HEK293T (cell line): ENCODE measurements around the gene ATG16L1.

ENCODE experiments used
- CTCF ChIA-PET: fragments of 350-600 bp; formaldehyde crosslinking; extraction: SDS; loops from one replicate; lab custom pipeline; 2021; ENCODE audit warnings: antibody characterized with exemption, inconsistent platforms; lab: Yijun Ruan, JAX
- POLR2A ChIA-PET: fragments of 350-600 bp; formaldehyde crosslinking; extraction: SDS; loops from one replicate; lab custom pipeline; 2020; ENCODE audit warnings: antibody characterized with exemption, inconsistent platforms; lab: Yijun Ruan, JAX
- DNase-seq: peaks from one replicate; pipeline ENCODE4 v3.0.0; 2012; ENCODE audit warnings: mixed read lengths; ENCODE audit errors: extremely low spot score
- ARNT ChIP-seq: fragments of 450-650 bp; IDR thresholded peaks from 2 replicates; pipeline ENCODE4 v1.6.1; 2017; ENCODE audit warnings: mild to moderate bottlenecking
- BHLHE40 ChIP-seq: fragments of 450-650 bp; IDR thresholded peaks from 2 replicates; pipeline ENCODE4 v1.6.1; 2016; ENCODE audit warnings: mild to moderate bottlenecking, moderate library complexity, borderline replicate concordance
- CTBP1 ChIP-seq: fragments of 450-650 bp; IDR thresholded peaks from 2 replicates; pipeline ENCODE4 v1.6.1; 2016; ENCODE audit warnings: borderline replicate concordance
- ELF4 ChIP-seq: fragments of 450-650 bp; IDR thresholded peaks from 2 replicates; pipeline ENCODE4 v1.6.1; 2017; ENCODE audit warnings: antibody characterized with exemption
- FOXA1 ChIP-seq: fragments of 450-650 bp; IDR thresholded peaks from 2 replicates; pipeline ENCODE4 v1.6.1; 2016; ENCODE audit warnings: mild to moderate bottlenecking
- FOXK2 ChIP-seq: fragments of 450-650 bp; IDR thresholded peaks from 2 replicates; pipeline ENCODE4 v1.6.1; 2016; ENCODE audit warnings: mild to moderate bottlenecking
- FOXM1 ChIP-seq: fragments of 450-650 bp; IDR thresholded peaks from 2 replicates; pipeline ENCODE4 v1.6.1; 2017; ENCODE audit warnings: mild to moderate bottlenecking, borderline replicate concordance
- HDGF ChIP-seq: fragments of 450-650 bp; IDR thresholded peaks from 2 replicates; pipeline ENCODE4 v1.6.1; 2017; ENCODE audit warnings: antibody characterized with exemption, borderline replicate concordance
- L3MBTL2 ChIP-seq: fragments of 450-650 bp; conservative IDR thresholded peaks from 2 replicates; pipeline ENCODE4 v1.6.1; 2016; ENCODE audit warnings: mild to moderate bottlenecking
- LEF1 ChIP-seq: fragments of 450-650 bp; IDR thresholded peaks from 2 replicates; pipeline ENCODE4 v1.6.1; 2017; ENCODE audit warnings: mild to moderate bottlenecking, borderline replicate concordance
- NFRKB ChIP-seq: fragments of 450-650 bp; IDR thresholded peaks from 2 replicates; pipeline ENCODE4 v1.6.1; 2016; ENCODE audit warnings: mild to moderate bottlenecking, moderate library complexity
- SP1 ChIP-seq: fragments of 450-650 bp; IDR thresholded peaks from 2 replicates; pipeline ENCODE4 v1.6.1; 2017
- SUZ12 ChIP-seq: fragments of 450-650 bp; IDR thresholded peaks from 2 replicates; pipeline ENCODE4 v1.6.1; 2016; ENCODE audit warnings: mild to moderate bottlenecking
- TARDBP ChIP-seq: fragments of 450-650 bp; IDR thresholded peaks from 2 replicates; pipeline ENCODE4 v1.6.1; 2016
- ZNF384 ChIP-seq: fragments of 450-650 bp; IDR thresholded peaks from 2 replicates; pipeline ENCODE4 v1.6.1; 2016
- TF ChIP-seq, protein P1 (sequence below): fragments of 450-650 bp; IDR thresholded peaks from 2 replicates; pipeline ENCODE4 v1.6.1; 2016

ATG16L1 gene

DNA sequence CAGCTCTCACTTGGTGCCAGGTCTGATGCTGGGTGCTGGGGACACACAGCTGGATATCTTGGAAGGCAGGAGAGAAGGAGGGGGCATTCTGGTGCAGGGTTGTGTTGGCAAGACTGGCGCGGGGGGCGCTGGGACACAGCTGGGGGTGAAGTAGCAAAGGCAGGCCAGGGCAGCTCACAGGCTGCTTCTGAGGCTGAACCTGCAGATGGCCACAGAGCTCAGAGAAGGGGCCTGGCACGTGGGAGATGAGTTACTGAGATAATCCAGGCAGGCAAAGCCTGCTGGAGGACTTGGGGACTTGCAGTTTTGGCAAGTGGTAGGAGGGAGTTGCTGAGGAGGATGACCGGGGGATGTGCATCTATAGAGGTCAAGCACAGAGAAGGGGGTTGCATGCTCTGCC is 86.6 kb downstream of the ATG16L1 start:
- TF ChIP-seq FOXA1 = no peak
- TF ChIP-seq CTBP1 = no peak
- no peak for TF ChIP-seq FOXM1
- CTCF ChIA-PET = no interaction called here
- DNase-seq = no peak
- POLR2A ChIA-PET = no interaction called here

DNA sequence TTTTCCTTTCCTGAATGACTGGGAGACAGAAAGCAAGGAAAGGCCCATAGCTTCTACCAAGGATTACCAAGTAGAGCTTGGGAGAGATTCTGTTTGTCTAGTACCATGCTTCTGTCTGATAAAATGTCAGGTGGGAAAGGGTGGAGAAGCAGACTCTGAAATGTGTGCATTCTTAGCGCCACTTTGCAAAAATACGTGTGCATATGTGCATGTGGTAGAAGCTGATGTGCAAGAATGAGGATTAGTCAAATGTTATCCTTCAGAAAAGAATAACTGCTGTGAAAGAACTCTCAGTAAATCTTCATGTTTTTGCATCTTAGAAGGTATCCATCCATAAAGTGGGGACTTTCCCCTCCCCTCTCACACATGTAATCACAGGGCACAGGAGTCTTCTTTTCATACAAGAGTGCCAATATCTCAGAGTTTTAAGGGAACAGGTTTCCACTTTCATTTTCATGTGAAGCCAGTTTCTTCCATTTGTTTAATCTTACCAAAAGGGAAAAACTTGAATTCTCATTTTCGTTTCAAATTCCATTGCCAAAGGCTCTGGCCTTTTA is 87.4 kb downstream of the ATG16L1 start:
- no peak for DNase-seq
- CTCF ChIA-PET = no interaction called here
- no peak for TF ChIP-seq LEF1
- POLR2A ChIA-PET = no interaction called here

DNA sequence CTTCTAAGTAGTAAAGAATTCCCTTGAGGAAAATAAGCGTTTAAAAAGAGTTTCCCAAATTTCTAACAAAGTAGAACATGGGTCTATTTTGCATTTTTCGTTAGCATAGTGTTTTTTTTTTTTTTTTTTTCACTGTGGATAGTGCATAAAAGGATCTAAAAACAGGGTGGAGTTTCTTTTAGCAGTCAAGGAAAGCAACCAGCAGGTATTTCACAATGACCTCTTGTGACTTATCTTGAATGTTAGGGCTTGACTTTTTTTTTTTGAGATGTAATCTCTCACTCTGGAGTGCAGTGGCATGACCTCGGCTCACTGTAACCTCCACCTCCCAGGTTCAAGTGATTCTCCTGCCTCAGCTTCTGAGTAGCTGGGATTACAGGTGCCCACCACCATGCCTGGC is 88.0 kb downstream of the ATG16L1 start:
- ChIA-PET POLR2A (no interaction called here), CTCF (no interaction called here)
- DNase-seq = no peak
- TF ChIP-seq FOXM1 = no peak
- TF ChIP-seq ELF4 = no peak
- TF ChIP-seq FOXK2 = no peak
- TF ChIP-seq SP1 = no peak
- no peak for TF ChIP-seq TARDBP

DNA sequence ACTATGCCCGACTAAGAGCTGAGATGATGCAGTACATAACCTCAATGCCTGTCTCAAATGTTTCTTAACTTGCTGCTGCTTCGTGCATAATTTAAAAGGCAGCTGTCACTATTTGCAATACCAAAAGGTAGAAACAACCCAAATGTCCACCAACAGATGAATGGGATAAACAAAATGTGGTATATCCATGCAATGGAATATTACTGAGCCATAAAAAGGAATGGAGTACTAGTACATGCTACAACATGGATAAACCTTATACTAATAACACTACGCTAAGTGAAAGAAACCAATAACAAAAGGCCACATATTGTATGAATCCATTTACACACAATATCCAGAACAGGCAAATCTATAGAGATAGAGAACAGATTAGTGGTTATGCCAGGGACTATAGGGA is 89.8 kb downstream of the ATG16L1 start:
- no peak for DNase-seq
- TF ChIP-seq NFRKB = no peak
- TF ChIP-seq FOXA1 = no peak
- no peak for TF ChIP-seq ARNT
- no peak for TF ChIP-seq CTBP1
- TF ChIP-seq FOXK2 = no peak
- TF ChIP-seq L3MBTL2 = no peak
- TF ChIP-seq TARDBP = no peak
- TF ChIP-seq HDGF = no peak
- no peak for TF ChIP-seq FOXM1
- TF ChIP-seq LEF1 = no peak
- no peak for TF ChIP-seq ZNF384
- TF ChIP-seq ELF4 = no peak
- TF ChIP-seq, protein P1, sequence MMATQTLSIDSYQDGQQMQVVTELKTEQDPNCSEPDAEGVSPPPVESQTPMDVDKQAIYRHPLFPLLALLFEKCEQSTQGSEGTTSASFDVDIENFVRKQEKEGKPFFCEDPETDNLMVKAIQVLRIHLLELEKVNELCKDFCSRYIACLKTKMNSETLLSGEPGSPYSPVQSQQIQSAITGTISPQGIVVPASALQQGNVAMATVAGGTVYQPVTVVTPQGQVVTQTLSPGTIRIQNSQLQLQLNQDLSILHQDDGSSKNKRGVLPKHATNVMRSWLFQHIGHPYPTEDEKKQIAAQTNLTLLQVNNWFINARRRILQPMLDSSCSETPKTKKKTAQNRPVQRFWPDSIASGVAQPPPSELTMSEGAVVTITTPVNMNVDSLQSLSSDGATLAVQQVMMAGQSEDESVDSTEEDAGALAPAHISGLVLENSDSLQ = no peak
- TF ChIP-seq BHLHE40 = no peak
- TF ChIP-seq SP1 = no peak
- no peak for TF ChIP-seq SUZ12
- POLR2A ChIA-PET = no interaction called here
- CTCF ChIA-PET = no interaction called here

DNA sequence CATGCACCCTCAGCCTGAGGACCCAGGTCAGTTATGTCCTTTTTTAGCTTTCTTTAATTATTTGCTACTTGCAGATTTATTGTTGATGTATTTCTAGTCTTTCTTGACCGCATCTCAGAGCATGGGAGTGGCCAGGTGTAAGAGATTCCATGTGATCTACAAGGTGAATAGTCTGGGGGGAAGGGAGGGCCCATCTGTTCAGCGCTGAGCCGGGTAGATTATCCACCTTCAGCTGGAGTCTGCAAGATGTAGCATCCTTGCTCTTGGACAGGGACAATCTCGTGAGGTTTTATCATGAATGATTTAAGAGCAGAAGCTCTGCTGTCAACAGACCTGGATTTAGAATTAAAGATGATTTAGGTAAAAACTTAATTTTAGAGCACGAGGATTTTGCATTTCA is 90.8 kb downstream of the ATG16L1 start:
- DNase-seq = no peak
- CTCF ChIA-PET = interaction anchor here (0.6 to 2.3 kb wide), 2 partner anchors 11 to 544 kb away, joined by 3 to 7 read pairs; partner anchors contain the start of gene DGKD
- POLR2A ChIA-PET = no interaction called here
- TF ChIP-seq ZNF384 (no peak), SP1 (no peak), FOXK2 (no peak)

DNA sequence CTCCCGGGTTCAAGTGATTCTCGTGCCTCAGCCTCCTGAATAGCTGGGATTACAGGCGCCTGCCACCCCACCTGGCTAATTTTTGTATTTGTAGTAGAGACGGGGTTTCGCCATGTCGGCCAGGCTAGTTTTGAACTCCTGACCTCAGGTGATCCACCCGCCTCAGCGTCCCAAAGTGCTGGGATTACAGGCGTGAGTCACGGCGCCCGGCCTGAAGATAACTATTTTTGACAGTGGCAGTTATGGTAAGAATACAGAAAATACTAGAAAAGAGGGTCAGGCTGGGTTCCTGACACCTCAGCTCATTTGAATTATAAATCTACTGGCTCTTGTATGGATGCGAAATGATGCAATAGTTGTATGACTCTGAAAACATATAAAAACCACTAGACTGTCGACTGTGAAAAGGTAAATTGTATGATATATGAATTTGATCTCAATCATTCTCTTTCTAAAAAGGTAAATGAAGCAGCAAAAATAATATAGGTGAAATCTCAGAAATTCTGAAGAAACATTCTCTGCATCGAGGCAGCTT is 91.8 kb downstream of the ATG16L1 start:
- DNase-seq = no peak
- POLR2A ChIA-PET = no interaction called here
- TF ChIP-seq SUZ12 (no peak), HDGF (no peak), ZNF384 (no peak), LEF1 (no peak), ELF4 (no peak), ARNT (no peak), NFRKB (no peak), TARDBP (no peak)

More for the DNA sequence above, 91.8 kb downstream of the ATG16L1 start:
- CTCF ChIA-PET = interaction anchor here (0.6 to 2.3 kb wide), 2 partner anchors 11 to 12 kb away, joined by 3 to 7 read pairs; partner anchors contain the start of gene DGKD
